HepG2 (cell line): ENCODE measurements around the gene ARL5C. TPM values are rescaled to one million over a fixed set of nuclear protein-coding genes. Genes with fewer than 3 reads are reported as not detected.

Source experiments
- ATM ChIP-seq: fragments of 450-650 bp; IDR thresholded peaks from 2 replicates; pipeline ENCODE4 v1.7.1; 2017; ENCODE audit warnings: mild to moderate bottlenecking, borderline replicate concordance
- GATA4 ChIP-seq: sonication (generic); IDR thresholded peaks from 2 replicates; pipeline ENCODE4 v1.6.1; 2016; ENCODE audit warnings: antibody characterized with exemption, low read depth, borderline replicate concordance
- GFI1 ChIP-seq: sonication (generic); formaldehyde crosslinking; IDR thresholded peaks from 2 replicates; pipeline ENCODE4 v1.5.0; 2020; ENCODE audit warnings: missing genetic modification reagents, mild to moderate bottlenecking, borderline replicate concordance
- HES4 ChIP-seq: sonication (generic); formaldehyde crosslinking; IDR thresholded peaks from 2 replicates; pipeline ENCODE4 v1.9.0; 2021; ENCODE audit warnings: mild to moderate bottlenecking, missing genetic modification reagents, borderline replicate concordance
- KMT2A ChIP-seq: sonication (generic); formaldehyde crosslinking; IDR thresholded peaks from 2 replicates; pipeline ENCODE4 v1.4.0; 2020; ENCODE audit warnings: missing genetic modification reagents
- PTBP1 ChIP-seq: fragments of 200-400 bp; formaldehyde crosslinking; IDR thresholded peaks from 2 replicates; pipeline ENCODE4 v1.6.1; 2018; ENCODE audit warnings: low read length, low read depth; ENCODE audit not compliant: poor library complexity, severe bottlenecking
- THAP8 ChIP-seq: sonication (generic); formaldehyde crosslinking; IDR thresholded peaks from 2 replicates; pipeline ENCODE4 v1.5.1; 2020; ENCODE audit warnings: missing genetic modification reagents, mild to moderate bottlenecking, borderline replicate concordance
- TMF1 ChIP-seq: sonication (generic); formaldehyde crosslinking; IDR thresholded peaks from 2 replicates; pipeline ENCODE4 v1.8.1; 2022; ENCODE audit warnings: low read depth, missing genetic modification reagents
- ZKSCAN8 ChIP-seq: IDR thresholded peaks from 2 replicates; pipeline ENCODE4 v1.6.1; 2016; ENCODE audit warnings: borderline replicate concordance, missing genetic modification reagents, missing compliant biosample characterization
- ZNF12 ChIP-seq: sonication (generic); formaldehyde crosslinking; IDR thresholded peaks from 2 replicates; pipeline ENCODE4 v1.5.0; 2020; ENCODE audit warnings: missing genetic modification reagents
- ZNF510 ChIP-seq: sonication (generic); formaldehyde crosslinking; IDR thresholded peaks from 2 replicates; pipeline ENCODE4 v1.4.0; 2020; ENCODE audit warnings: low read depth, mild to moderate bottlenecking, missing genetic modification reagents
- ZNF616 ChIP-seq: sonication (generic); formaldehyde crosslinking; IDR thresholded peaks from 2 replicates; pipeline ENCODE4 v1.5.0; 2020; ENCODE audit warnings: low read depth, mild to moderate bottlenecking, missing genetic modification reagents
- ZNF703 ChIP-seq: sonication (generic); formaldehyde crosslinking; IDR thresholded peaks from 2 replicates; pipeline ENCODE4 v1.5.1; 2020; ENCODE audit warnings: missing genetic modification reagents, mild to moderate bottlenecking, moderate library complexity, borderline replicate concordance
- ZNF780A ChIP-seq: sonication (generic); formaldehyde crosslinking; IDR thresholded peaks from 2 replicates; pipeline ENCODE4 v1.8.0; 2022; ENCODE audit warnings: mild to moderate bottlenecking, missing genetic modification reagents, moderate library complexity
- polyA plus RNA-seq, 8 experiments: library from polyadenylated mRNA; depleted of rRNA in 3 of 8; stranded (reverse) in 7 of 8; unstranded in 1 of 8; fragments of >200 nt; fragmentation: Illumina TruSeq in 4 of 8; extraction: Trizol in 4 of 8; gene quantifications; 2 replicates each; pipeline versions ENCODE4 v1.2.1 to v1.2.3, GENCODE V29; 2011 to 2016; ENCODE audit warnings: low read depth in 4 of 8, missing spikeins in 1 of 8, mixed read lengths in 1 of 8; ENCODE audit not compliant: insufficient read depth in 1 of 8
- total RNA-seq, 5 experiments: library from RNA; depleted of rRNA; stranded (reverse); fragments of >200 nt; fragmentation: Illumina TruSeq; extraction: Trizol; gene quantifications; 2 replicates each; pipeline ENCODE4 v1.2.3, GENCODE V29; 2016; ENCODE audit warnings: low read depth in 1 of 5
- TF ChIP-seq, protein P1 (sequence below): sonication (generic); formaldehyde crosslinking; IDR thresholded peaks from 2 replicates; pipeline ENCODE4 v1.8.1; 2023; ENCODE audit warnings: mild to moderate bottlenecking, moderate library complexity, missing genetic modification reagents
- TF ChIP-seq, protein P2 (sequence below): sonication (generic); formaldehyde crosslinking; IDR thresholded peaks from 2 replicates; pipeline ENCODE4 v1.4.0; 2020; ENCODE audit warnings: mild to moderate bottlenecking, missing genetic modification reagents
- TF ChIP-seq, protein P3 (sequence below): sonication (generic); formaldehyde crosslinking; IDR thresholded peaks from 2 replicates; pipeline ENCODE4 v1.8.0; 2022; ENCODE audit warnings: mild to moderate bottlenecking, missing genetic modification reagents; ENCODE audit not compliant: insufficient replicate concordance
- TF ChIP-seq, protein P4 (sequence below), 2 experiments: sonication (generic) in 1 of 2; formaldehyde crosslinking in 1 of 2; IDR thresholded peaks; 2 replicates each; pipeline versions ENCODE4 v1.6.1 to v1.9.0; 2014 to 2022; ENCODE audit warnings: antibody characterized with exemption in 1 of 2, borderline replicate concordance in 1 of 2, inconsistent platforms in 1 of 2, low read depth in 1 of 2, missing genetic modification reagents in 1 of 2

Gene ARL5C
- total and polyA plus RNA-seq, 2 of the 13 experiments (the other 11 are each of a cell fraction or from before 2014, with no cell fraction given): not detected

- TF ChIP-seq, protein P1, sequence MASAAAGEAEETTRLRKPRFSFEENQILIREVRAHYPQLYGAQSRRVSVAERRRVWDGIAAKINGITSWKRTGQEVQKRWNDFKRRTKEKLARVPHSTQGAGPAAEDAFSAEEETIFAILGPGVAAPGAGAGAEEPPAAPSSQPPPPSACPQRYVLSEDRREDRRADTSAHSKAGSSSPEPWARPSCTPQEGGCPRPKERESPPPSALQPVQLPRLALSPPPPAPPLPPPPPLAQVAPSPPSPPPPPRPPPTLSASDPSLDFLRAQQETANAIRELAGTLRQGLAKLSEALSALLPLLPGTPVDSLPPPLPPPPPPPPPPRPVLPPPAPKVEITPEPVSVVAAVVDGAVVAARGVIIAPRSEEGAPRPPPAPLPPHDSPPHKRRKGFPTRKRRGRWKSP: peak; percentile 43
- TF ChIP-seq ZNF616 (CRISPR knock-in tag) (no peak), ZNF12 (CRISPR knock-in tag) (peak; percentile 72; the same call in 1 of the 2 replicates), GFI1 (CRISPR knock-in tag) (no peak; the same call in 1 of the 2 replicates), TMF1 (no peak), ZKSCAN8 (CRISPR knock-in tag) (0 out of 2 replicates have a peak, but pooled peaks have one; percentile 57), THAP8 (no peak), ZNF703 (CRISPR knock-in tag) (no peak), ZNF780A (CRISPR knock-in tag) (no peak), ATM (no peak), KMT2A (no peak), HES4 (CRISPR knock-in tag) (no peak; the same call in 1 of the 2 replicates), ZNF510 (no peak), GATA4 (no peak), PTBP1 (no peak)
- TF ChIP-seq, protein P2, sequence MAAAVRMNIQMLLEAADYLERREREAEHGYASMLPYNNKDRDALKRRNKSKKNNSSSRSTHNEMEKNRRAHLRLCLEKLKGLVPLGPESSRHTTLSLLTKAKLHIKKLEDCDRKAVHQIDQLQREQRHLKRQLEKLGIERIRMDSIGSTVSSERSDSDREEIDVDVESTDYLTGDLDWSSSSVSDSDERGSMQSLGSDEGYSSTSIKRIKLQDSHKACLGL: no peak
- TF ChIP-seq, protein P3, sequence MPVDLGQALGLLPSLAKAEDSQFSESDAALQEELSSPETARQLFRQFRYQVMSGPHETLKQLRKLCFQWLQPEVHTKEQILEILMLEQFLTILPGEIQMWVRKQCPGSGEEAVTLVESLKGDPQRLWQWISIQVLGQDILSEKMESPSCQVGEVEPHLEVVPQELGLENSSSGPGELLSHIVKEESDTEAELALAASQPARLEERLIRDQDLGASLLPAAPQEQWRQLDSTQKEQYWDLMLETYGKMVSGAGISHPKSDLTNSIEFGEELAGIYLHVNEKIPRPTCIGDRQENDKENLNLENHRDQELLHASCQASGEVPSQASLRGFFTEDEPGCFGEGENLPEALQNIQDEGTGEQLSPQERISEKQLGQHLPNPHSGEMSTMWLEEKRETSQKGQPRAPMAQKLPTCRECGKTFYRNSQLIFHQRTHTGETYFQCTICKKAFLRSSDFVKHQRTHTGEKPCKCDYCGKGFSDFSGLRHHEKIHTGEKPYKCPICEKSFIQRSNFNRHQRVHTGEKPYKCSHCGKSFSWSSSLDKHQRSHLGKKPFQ: peak; percentile 26
- TF ChIP-seq, protein P4, sequence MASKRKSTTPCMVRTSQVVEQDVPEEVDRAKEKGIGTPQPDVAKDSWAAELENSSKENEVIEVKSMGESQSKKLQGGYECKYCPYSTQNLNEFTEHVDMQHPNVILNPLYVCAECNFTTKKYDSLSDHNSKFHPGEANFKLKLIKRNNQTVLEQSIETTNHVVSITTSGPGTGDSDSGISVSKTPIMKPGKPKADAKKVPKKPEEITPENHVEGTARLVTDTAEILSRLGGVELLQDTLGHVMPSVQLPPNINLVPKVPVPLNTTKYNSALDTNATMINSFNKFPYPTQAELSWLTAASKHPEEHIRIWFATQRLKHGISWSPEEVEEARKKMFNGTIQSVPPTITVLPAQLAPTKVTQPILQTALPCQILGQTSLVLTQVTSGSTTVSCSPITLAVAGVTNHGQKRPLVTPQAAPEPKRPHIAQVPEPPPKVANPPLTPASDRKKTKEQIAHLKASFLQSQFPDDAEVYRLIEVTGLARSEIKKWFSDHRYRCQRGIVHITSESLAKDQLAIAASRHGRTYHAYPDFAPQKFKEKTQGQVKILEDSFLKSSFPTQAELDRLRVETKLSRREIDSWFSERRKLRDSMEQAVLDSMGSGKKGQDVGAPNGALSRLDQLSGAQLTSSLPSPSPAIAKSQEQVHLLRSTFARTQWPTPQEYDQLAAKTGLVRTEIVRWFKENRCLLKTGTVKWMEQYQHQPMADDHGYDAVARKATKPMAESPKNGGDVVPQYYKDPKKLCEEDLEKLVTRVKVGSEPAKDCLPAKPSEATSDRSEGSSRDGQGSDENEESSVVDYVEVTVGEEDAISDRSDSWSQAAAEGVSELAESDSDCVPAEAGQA (IDR thresholded peaks at IDR 0.05; ENCODE audit: low read depth): no peak
- TF ChIP-seq, protein P4 (CRISPR knock-in tag; IDR thresholded peaks at IDR 0.05; ENCODE audit: borderline replicate concordance): peak; percentile 54; the same call in 1 of the 2 replicates
These were observed 12.3 kb downstream of the ARL5C start (continued) for GRCh38 chr17:39153599-39154051.
